ENCODE measurements around the gene UQCC2.

UQCC2 gene

GRCh38 chr6:33725891-33726673, 14.6 kb upstream of the UQCC2 start:
- no peak for DNase-seq (ENCODE audit: low read depth, low spot score)

- no peak for DNase-seq (ENCODE audit: low read depth, low spot score)
These were observed 13.7 kb upstream of the UQCC2 start for GRCh38 chr6:33725222-33725621.

GRCh38 chr6:33724102-33725023, 12.9 kb upstream of the UQCC2 start:
- DNase-seq (ENCODE audit: low read depth, low spot score), result no peak

GRCh38 chr6:33723371-33724085, 12.0 kb upstream of the UQCC2 start:
- no peak for DNase-seq (ENCODE audit: low read depth, low spot score)

- no peak for DNase-seq (ENCODE audit: low read depth, low spot score)
These were observed 10.7 kb upstream of the UQCC2 start for GRCh38 chr6:33722103-33722623.

GRCh38 chr6:33721508-33721907, 10.0 kb upstream of the UQCC2 start:
- no peak for DNase-seq (ENCODE audit: low read depth, low spot score)

- no peak for DNase-seq (ENCODE audit: low read depth, low spot score)
These were observed 9.5 kb upstream of the UQCC2 start for GRCh38 chr6:33720998-33721397.

GRCh38 chr6:33719326-33719987, 8.0 kb upstream of the UQCC2 start:
- DNase-seq (ENCODE audit: low read depth, low spot score), result no peak

GRCh38 chr6:33718713-33719112, 7.2 kb upstream of the UQCC2 start:
- no peak for DNase-seq (ENCODE audit: low read depth, low spot score)

- no peak for DNase-seq (ENCODE audit: low read depth, low spot score)
These were observed 6.5 kb upstream of the UQCC2 start for GRCh38 chr6:33717934-33718455.

- no peak for DNase-seq (ENCODE audit: low read depth, low spot score)
These were observed 5.6 kb upstream of the UQCC2 start for GRCh38 chr6:33716890-33717632.

- no peak for DNase-seq (ENCODE audit: low read depth, low spot score)
These were observed 4.9 kb upstream of the UQCC2 start for GRCh38 chr6:33716379-33716778.

GRCh38 chr6:33714385-33715040, 3.0 kb upstream of the UQCC2 start:
- DNase-seq (ENCODE audit: low read depth, low spot score), result no peak

GRCh38 chr6:33713786-33714185, 2.3 kb upstream of the UQCC2 start:
- DNase-seq (ENCODE audit: low read depth, low spot score), result no peak

- DNase-seq (ENCODE audit: low read depth, low spot score), result no peak
These were observed 1.4 kb upstream of the UQCC2 start for GRCh38 chr6:33712914-33713313.

- no peak for DNase-seq (ENCODE audit: low read depth, low spot score)
These were observed 991 bp downstream of the UQCC2 start for GRCh38 chr6:33710296-33711121.

- no peak for DNase-seq (ENCODE audit: low read depth, low spot score)
These were observed 1.8 kb downstream of the UQCC2 start for GRCh38 chr6:33709605-33710295.

- DNase-seq (ENCODE audit: low read depth, low spot score), result no peak
These were observed 2.8 kb downstream of the UQCC2 start for GRCh38 chr6:33708516-33709204.
